ENCODE data around the gene ZHX3. TPM values are rescaled to one million over a fixed set of nuclear protein-coding genes. Genes with fewer than 3 reads are reported as not detected.

Gene ZHX3
- total and polyA plus RNA-seq, 9 of the 15 experiments (the other 6 are each of a cell fraction or from before 2014, with no cell fraction given), result 0.80 to 14.6 (median 4.9) TPM

DNA sequence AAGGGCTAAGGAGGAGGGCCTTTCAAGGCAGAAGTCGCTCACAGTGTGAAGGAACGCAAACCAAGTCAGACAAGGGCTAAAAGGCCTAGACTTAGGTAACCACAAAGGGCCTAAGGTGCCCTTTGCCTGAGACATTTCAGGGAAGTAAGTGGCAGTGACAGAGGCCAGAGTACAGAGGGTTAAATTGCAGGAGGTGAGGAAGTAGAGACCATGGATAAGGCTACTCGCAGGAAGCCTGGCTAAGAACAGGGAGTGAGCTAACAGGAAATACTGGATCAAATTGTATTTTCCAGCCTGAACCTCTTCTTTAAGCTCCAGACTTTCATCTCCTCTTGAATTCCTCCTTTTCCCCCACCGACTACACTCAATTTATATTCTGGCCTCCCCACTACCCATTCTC is 16.6 kb downstream of the ZHX3 start:
- no peak overlapping the region for H3K4me2 ChIP-seq (ENCODE audit: insufficient read depth, low read length)

More for the DNA sequence above, 16.6 kb downstream of the ZHX3 start:
- TF ChIP-seq NCOA1 (IDR thresholded peaks at IDR 0.05; ENCODE audit: low read depth), result no peak
- no peak for TF ChIP-seq TAF1 (IDR thresholded peaks at IDR 0.05; ENCODE audit: control insufficient read depth, extremely low read depth, insufficient read depth, low read length, severe bottlenecking)
- TF ChIP-seq ID3 (CRISPR knock-in tag; IDR thresholded peaks at IDR 0.05), result no peak
- no peak for TF ChIP-seq ID3 (tag; IDR thresholded peaks at IDR 0.05)
- no peak for TF ChIP-seq ZBTB9 (CRISPR knock-in tag; IDR thresholded peaks at IDR 0.05)
- TF ChIP-seq MTF1 (CRISPR knock-in tag; IDR thresholded peaks at IDR 0.05; ENCODE audit: borderline replicate concordance), result no peak
- no peak for TF ChIP-seq ZNF699 (CRISPR knock-in tag; IDR thresholded peaks at IDR 0.05; ENCODE audit: insufficient replicate concordance)
- TF ChIP-seq CREB5 (CRISPR knock-in tag; IDR thresholded peaks at IDR 0.05), result no peak
- no peak for TF ChIP-seq HMG20B (CRISPR knock-in tag; IDR thresholded peaks at IDR 0.05)
- no peak for TF ChIP-seq HINFP (tag; conservative IDR thresholded peaks at IDR 0.05; ENCODE audit: low read depth)
- TF ChIP-seq PHF20 (IDR thresholded peaks at IDR 0.05; ENCODE audit: partially characterized antibody), result no peak
- no peak for TF ChIP-seq RBM34 (IDR thresholded peaks at IDR 0.05; ENCODE audit: borderline replicate concordance, insufficient read depth, low read length)
- no peak for TF ChIP-seq TARDBP (IDR thresholded peaks at IDR 0.05)
- TF ChIP-seq, protein P1, sequence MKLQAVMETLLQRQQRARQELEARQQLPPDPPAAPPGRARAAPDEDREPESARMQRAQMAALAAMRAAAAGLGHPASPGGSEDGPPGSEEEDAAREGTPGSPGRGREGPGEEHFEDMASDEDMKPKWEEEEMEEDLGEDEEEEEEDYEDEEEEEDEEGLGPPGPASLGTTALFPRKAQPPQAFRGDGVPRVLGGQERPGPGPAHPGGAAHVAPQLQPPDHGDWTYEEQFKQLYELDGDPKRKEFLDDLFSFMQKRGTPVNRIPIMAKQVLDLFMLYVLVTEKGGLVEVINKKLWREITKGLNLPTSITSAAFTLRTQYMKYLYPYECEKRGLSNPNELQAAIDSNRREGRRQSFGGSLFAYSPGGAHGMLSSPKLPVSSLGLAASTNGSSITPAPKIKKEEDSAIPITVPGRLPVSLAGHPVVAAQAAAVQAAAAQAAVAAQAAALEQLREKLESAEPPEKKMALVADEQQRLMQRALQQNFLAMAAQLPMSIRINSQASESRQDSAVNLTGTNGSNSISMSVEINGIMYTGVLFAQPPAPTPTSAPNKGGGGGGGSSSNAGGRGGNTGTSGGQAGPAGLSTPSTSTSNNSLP (IDR thresholded peaks at IDR 0.05; ENCODE audit: borderline replicate concordance, low read depth, low read length), result no peak
- TF ChIP-seq KLF6 (CRISPR knock-in tag; IDR thresholded peaks at IDR 0.05; ENCODE audit: borderline replicate concordance), result no peak
- 48% methylated on average over 4 of the region's 4 CpGs for WGBS (ENCODE audit: insufficient coverage, low coverage, missing lambda C conversion rate)
- no TSS peak for BruUV-seq (replicated peaks)
- Histone ChIP-seq H3K9me3 (replicated peaks; ENCODE audit: control insufficient read depth, insufficient read depth, low read depth, low read length) (no peaks in the 10 kb centered on the region), H3K36me3 (ENCODE audit: control insufficient read depth, insufficient read depth, low read length) (no peaks in the 10 kb centered on the region), H3K4me1 (replicated peaks in 1 of 2; ENCODE audit: control insufficient read depth in 2 of 2, insufficient read depth in 2 of 2, low read length in 2 of 2) (peaks cover 0 to 4% of the 10 kb centered on the region in 2 experiments; a peak in 2 of 5 replicates), H3K79me2 (ENCODE audit: control insufficient read depth, insufficient read depth, low read length) (0 out of 3 replicates have a peak, but pooled peaks cover 2% of the 10 kb centered on the region), H3K4me3 (no peak overlapping the region), H3K27ac (ENCODE audit: extremely low read depth, low read depth, low read length) (no peak overlapping the region), H3K27me3 (ENCODE audit: control insufficient read depth in 2 of 2, insufficient read depth in 2 of 2, low read length in 2 of 2) (no peaks in the 10 kb centered on the region), H3K9ac (ENCODE audit: insufficient read depth in 1 of 2, low read depth in 2 of 2, low read length in 2 of 2) (no peak overlapping the region; a peak in 1 of 4 replicates), H4K20me1 (replicated peaks; ENCODE audit: control insufficient read depth, insufficient read depth, low read length) (no peaks in the 10 kb centered on the region), H3K9me1 (ENCODE audit: control insufficient read depth, insufficient read depth, low read length) (no peaks in the 10 kb centered on the region), H2AFZ (ENCODE audit: low read depth, low read length) (no peak overlapping the region)
- intact Hi-C loops (cut with micrococcal nuclease), result no loop called here
- in situ Hi-C loops (cut with MboI), result no loop called here
- DNase-seq (ENCODE audit: extremely low read depth in 1 of 4, low spot score in 3 of 4), result no peak
- ChIA-PET POLR2A (interaction anchor here (0.7 to 1.3 kb wide), 2 partner anchors 9 to 11 kb away, joined by 3 to 4 read pairs; no protein-coding TSS in a partner anchor), CTCF (ENCODE audit: low intra/inter-chr PET ratio) (no interaction called here)
- no peak for FAIRE-seq
- ATAC-seq, result no peak
